HCT116 (cell line): ENCODE results near the gene STK32B. TPM values are rescaled to one million over a fixed set of nuclear protein-coding genes. Genes with fewer than 3 reads are reported as not detected.

Source experiments
- ATAC-seq: fragments of 200-7000 bp; cut with Tn5 transposase; 2 replicates; pipeline ENCODE4 v1.9.1; 2020; ENCODE audit warnings: mild to moderate bottlenecking, moderate library complexity
- BruUV-seq: library from RNA; stranded (reverse); fragments of 400-500 nt; replicated peaks from 2 replicates; lab custom pipeline; 2021; lab: Mats Ljungman, UMichigan
- CTCF ChIA-PET: fragments of 300-600 bp; sonication (Branson Sonifier 250); formaldehyde crosslinking; loops from one replicate; lab custom pipeline; 2021; ENCODE audit warnings: antibody characterized with exemption; lab: Charles Lee
- POLR2A ChIA-PET: fragments of 300-600, 350-600 bp; sonication (Branson Sonifier 250); formaldehyde crosslinking; loops from one replicate; lab custom pipeline; 2021; ENCODE audit warnings: antibody characterized with exemption; lab: Charles Lee
- RAD21 ChIA-PET, 2 experiments: fragments of 300-600 bp; sonication (Branson Sonifier 250); formaldehyde crosslinking; loops; one replicate each; lab custom pipeline; 2023; ENCODE audit warnings: low total read pairs in 2 of 2; ENCODE audit not compliant: uncharacterized antibody in 2 of 2, unreplicated experiment in 2 of 2, low non-redundant PET in 1 of 2; lab: Charles Lee
- DNase-seq: peaks from one replicate; pipeline ENCODE4 v3.0.0-alpha.2; 2010; ENCODE audit warnings: low read depth, low spot score
- H2AFZ ChIP-seq: fragments of 200-600 bp; shearing (Covaris generic), sonication (generic); 2 replicates; pipeline ENCODE4 v1.6.1; 2017; ENCODE audit warnings: low read depth, mixed run types, mixed read lengths, antibody characterized with exemption, low read length; ENCODE audit not compliant: poor library complexity, severe bottlenecking
- H3K27ac ChIP-seq: 2 replicates; pipeline ENCODE4 v1.5.1; 2012; ENCODE audit warnings: low read depth, low read length
- H3K27me3 ChIP-seq: fragments of 200-600 bp; sonication (generic); 2 replicates; pipeline ENCODE4 v1.6.1; 2016; ENCODE audit warnings: mixed run types, low read length, mixed read lengths; ENCODE audit not compliant: insufficient read depth
- H3K36me3 ChIP-seq, 2 experiments: fragments of 200-500 bp in 1 of 2; fragments of 200-600 bp in 1 of 2; sonication (Bioruptor generic) in 1 of 2; sonication (generic) in 1 of 2; 2 replicates each; pipeline versions ENCODE4 v1.5.1 to v1.6.1; 2014 to 2016; ENCODE audit warnings: low read length in 2 of 2, inconsistent platforms in 1 of 2, mixed read lengths in 1 of 2, mixed run types in 1 of 2; ENCODE audit not compliant: insufficient read depth in 2 of 2, control insufficient read depth in 1 of 2
- H3K4me1 ChIP-seq, 2 experiments: fragments of 200-600 bp in 1 of 2; sonication (generic) in 1 of 2; 2 replicates each; pipeline versions ENCODE4 v1.5.1 to v1.6.1; 2012 to 2017; ENCODE audit warnings: low read length in 2 of 2, inconsistent platforms in 1 of 2, mild to moderate bottlenecking in 1 of 2, mixed read lengths in 1 of 2, mixed run types in 1 of 2, moderate library complexity in 1 of 2; ENCODE audit not compliant: insufficient read depth in 2 of 2, control insufficient read depth in 1 of 2
- H3K4me2 ChIP-seq: fragments of 200-600 bp; sonication (generic); 2 replicates; pipeline ENCODE4 v1.6.1; 2017; ENCODE audit warnings: mixed run types, low read length, mixed read lengths
- H3K4me3 ChIP-seq, 2 experiments: fragments of 200-600 bp in 1 of 2; sonication (generic) in 1 of 2; replicated peaks in 1 of 2; 2 replicates each; pipeline ENCODE4 v1.5.1; 2011 to 2016; ENCODE audit warnings: low read length in 2 of 2, control low read depth in 1 of 2, low read depth in 1 of 2, mild to moderate bottlenecking in 1 of 2, mixed read lengths in 1 of 2, mixed run types in 1 of 2
- H3K79me2 ChIP-seq: fragments of 200-600 bp; sonication (generic); 2 replicates; pipeline ENCODE4 v1.6.1; 2017; ENCODE audit warnings: mild to moderate bottlenecking, mixed run types, low read length, moderate library complexity, mixed read lengths; ENCODE audit not compliant: insufficient read depth
- H3K9ac ChIP-seq: fragments of 200-600 bp; sonication (generic); 2 replicates; pipeline ENCODE4 v1.6.1; 2016; ENCODE audit warnings: low read length, mixed read lengths
- H3K9me2 ChIP-seq: fragments of 200-600 bp; sonication (generic), shearing (Covaris generic); 2 replicates; pipeline ENCODE4 v1.6.1; 2017; ENCODE audit warnings: mixed run types, mild to moderate bottlenecking, moderate library complexity; ENCODE audit not compliant: insufficient read depth
- H3K9me3 ChIP-seq, 2 experiments: fragments of 200-500 bp in 1 of 2; fragments of 200-600 bp in 1 of 2; sonication (Bioruptor generic) in 1 of 2; sonication (generic) in 1 of 2; 2 replicates each; pipeline ENCODE4 v1.6.1; 2014 to 2017; ENCODE audit warnings: low read length in 2 of 2, mixed read lengths in 2 of 2, inconsistent platforms in 1 of 2, low read depth in 1 of 2, mild to moderate bottlenecking in 1 of 2, mixed run types in 1 of 2, moderate library complexity in 1 of 2; ENCODE audit not compliant: control insufficient read depth in 1 of 2, insufficient read depth in 1 of 2
- H4K20me1 ChIP-seq: fragments of 200-600 bp; sonication (generic), shearing (Covaris generic); 2 replicates; pipeline ENCODE4 v1.6.1; 2017; ENCODE audit warnings: mixed run types, mild to moderate bottlenecking, moderate library complexity; ENCODE audit not compliant: insufficient read depth
- CBX3 ChIP-seq: IDR thresholded peaks from 2 replicates; pipeline ENCODE4 v1.6.1; 2012; ENCODE audit warnings: low read depth
- CEBPB ChIP-seq: IDR thresholded peaks from 2 replicates; pipeline ENCODE4 v1.6.1; 2012; ENCODE audit warnings: low read depth
- CTCF ChIP-seq, 3 experiments: fragments of 200-600 bp in 1 of 3; sonication (generic) in 1 of 3; IDR thresholded peaks in 2 of 3; conservative IDR thresholded peaks in 1 of 3; 2 replicates each; pipeline ENCODE4 v1.5.1; 2012 to 2017; ENCODE audit warnings: low read depth in 2 of 3, low read length in 2 of 3, antibody characterized with exemption in 1 of 3, borderline replicate concordance in 1 of 3, control low read depth in 1 of 3, mild to moderate bottlenecking in 1 of 3, mixed read lengths in 1 of 3, mixed run types in 1 of 3, moderate library complexity in 1 of 3; ENCODE audit not compliant: insufficient read depth in 1 of 3
- EGR1 ChIP-seq: IDR thresholded peaks from 2 replicates; pipeline ENCODE4 v1.6.1; 2012; ENCODE audit warnings: low read depth
- ELF1 ChIP-seq: IDR thresholded peaks from 2 replicates; pipeline ENCODE4 v1.6.1; 2012; ENCODE audit warnings: low read depth, borderline replicate concordance
- EZH2 ChIP-seq: fragments of 200-600 bp; sonication (generic); IDR thresholded peaks from 2 replicates; pipeline ENCODE4 v1.6.1; 2017; ENCODE audit warnings: antibody characterized with exemption, mixed run types
- MAX ChIP-seq: IDR thresholded peaks from 2 replicates; pipeline ENCODE4 v1.6.1; 2012
- POLR2A ChIP-seq: IDR thresholded peaks from 2 replicates; pipeline ENCODE4 v1.7.0; 2011; ENCODE audit warnings: borderline replicate concordance; ENCODE audit not compliant: insufficient read depth, insufficient read length; ENCODE audit errors: extremely low read depth
- POLR2AphosphoS5 ChIP-seq: IDR thresholded peaks from 2 replicates; pipeline ENCODE4 v1.6.1; 2011; ENCODE audit warnings: mild to moderate bottlenecking, low read depth, low read length, moderate library complexity
- RAD21 ChIP-seq: IDR thresholded peaks from 2 replicates; pipeline ENCODE4 v1.6.1; 2012; ENCODE audit warnings: low read depth, mild to moderate bottlenecking
- REST ChIP-seq: IDR thresholded peaks from 2 replicates; pipeline ENCODE4 v1.6.1; 2012; ENCODE audit warnings: low read depth
- SIN3A ChIP-seq: IDR thresholded peaks from 2 replicates; pipeline ENCODE4 v1.6.1; 2012; ENCODE audit warnings: low read depth
- SRF ChIP-seq: IDR thresholded peaks from 2 replicates; pipeline ENCODE4 v1.6.1; 2012; ENCODE audit warnings: low read depth
- TCF7L2 ChIP-seq: IDR thresholded peaks from 2 replicates; pipeline ENCODE4 v1.7.0; 2011; ENCODE audit warnings: borderline replicate concordance, inconsistent platforms; ENCODE audit not compliant: insufficient read depth, insufficient read length; ENCODE audit errors: extremely low read depth
- YY1 ChIP-seq: IDR thresholded peaks from 2 replicates; pipeline ENCODE4 v1.6.1; 2011; ENCODE audit warnings: low read length, low read depth, moderate library complexity, mild to moderate bottlenecking; ENCODE audit not compliant: insufficient replicate concordance; ENCODE audit errors: extremely low read depth
- ZFX ChIP-seq: fragments of 450-650 bp; IDR thresholded peaks from 2 replicates; pipeline ENCODE4 v1.6.1; 2017
- ZNF274 ChIP-seq: fragments of 200-500 bp; sonication (Bioruptor generic); IDR thresholded peaks from 2 replicates; pipeline ENCODE4 v1.6.1; 2014; ENCODE audit warnings: mild to moderate bottlenecking, low read depth, low read length, inconsistent platforms
- intact Hi-C: fragments of 100-400 bp; cut with micrococcal nuclease; formaldehyde crosslinking; loops from 2 replicates; pipeline ENCODE4 v1.10.0; 2022
- total RNA-seq: library from RNA; stranded (reverse); gene quantifications from one replicate; pipeline ENCODE4 v1.2.1, GENCODE V29; 2021; ENCODE audit not compliant: unreplicated experiment
- TF ChIP-seq, protein P1 (sequence below): IDR thresholded peaks from 2 replicates; pipeline ENCODE4 v1.6.1; 2012
- TF ChIP-seq, protein P2 (sequence below): IDR thresholded peaks from 2 replicates; pipeline ENCODE4 v1.6.1; 2011; ENCODE audit warnings: mild to moderate bottlenecking, low read length, moderate library complexity; ENCODE audit not compliant: insufficient replicate concordance; ENCODE audit errors: extremely low read depth

The STK32B gene
- total RNA-seq, 1 experiment from 2014 or later: not detected

DNA sequence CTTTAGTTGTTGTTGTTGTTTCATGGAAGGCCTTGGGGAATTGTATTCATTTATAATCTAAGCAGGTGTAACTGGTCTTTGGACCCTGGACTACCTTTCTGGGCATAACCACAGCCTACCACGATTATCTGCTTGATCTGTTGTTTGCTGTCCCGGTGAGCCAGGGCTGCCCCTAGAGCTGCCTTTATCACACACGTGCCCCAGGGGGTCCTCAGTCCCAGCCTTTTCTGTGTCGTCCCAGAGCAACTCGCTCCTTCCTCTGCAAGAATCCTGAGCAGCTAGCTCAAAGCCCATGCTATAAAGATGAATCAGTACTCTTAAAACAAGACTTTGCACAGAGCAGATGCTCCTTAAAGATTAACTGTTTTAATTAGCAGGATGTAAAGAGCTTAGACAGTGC lies 383.9 kb downstream of the STK32B start:
- intact Hi-C loops: no loop called here
- TF ChIP-seq POLR2AphosphoS5 (no peak), POLR2A (no peak), SIN3A (no peak), MAX (no peak), SRF (no peak), EZH2 (no peak), EGR1 (no peak), ELF1 (no peak), RAD21 (no peak), CTCF (IDR thresholded peaks at IDR 0.05 in 2 of 3, conservative IDR thresholded peaks at IDR 0.05 in 1 of 3; ENCODE audit: borderline replicate concordance in 1 of 3, insufficient read depth in 1 of 3, low read depth in 2 of 3, low read length in 2 of 3) (no peak), REST (no peak), ZNF274 (no peak), ZFX (no peak), CEBPB (no peak), TCF7L2 (no peak), CBX3 (no peak), YY1 (no peak)
- TF ChIP-seq, protein P1, sequence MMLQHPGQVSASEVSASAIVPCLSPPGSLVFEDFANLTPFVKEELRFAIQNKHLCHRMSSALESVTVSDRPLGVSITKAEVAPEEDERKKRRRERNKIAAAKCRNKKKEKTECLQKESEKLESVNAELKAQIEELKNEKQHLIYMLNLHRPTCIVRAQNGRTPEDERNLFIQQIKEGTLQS: no peak
- TF ChIP-seq, protein P2, sequence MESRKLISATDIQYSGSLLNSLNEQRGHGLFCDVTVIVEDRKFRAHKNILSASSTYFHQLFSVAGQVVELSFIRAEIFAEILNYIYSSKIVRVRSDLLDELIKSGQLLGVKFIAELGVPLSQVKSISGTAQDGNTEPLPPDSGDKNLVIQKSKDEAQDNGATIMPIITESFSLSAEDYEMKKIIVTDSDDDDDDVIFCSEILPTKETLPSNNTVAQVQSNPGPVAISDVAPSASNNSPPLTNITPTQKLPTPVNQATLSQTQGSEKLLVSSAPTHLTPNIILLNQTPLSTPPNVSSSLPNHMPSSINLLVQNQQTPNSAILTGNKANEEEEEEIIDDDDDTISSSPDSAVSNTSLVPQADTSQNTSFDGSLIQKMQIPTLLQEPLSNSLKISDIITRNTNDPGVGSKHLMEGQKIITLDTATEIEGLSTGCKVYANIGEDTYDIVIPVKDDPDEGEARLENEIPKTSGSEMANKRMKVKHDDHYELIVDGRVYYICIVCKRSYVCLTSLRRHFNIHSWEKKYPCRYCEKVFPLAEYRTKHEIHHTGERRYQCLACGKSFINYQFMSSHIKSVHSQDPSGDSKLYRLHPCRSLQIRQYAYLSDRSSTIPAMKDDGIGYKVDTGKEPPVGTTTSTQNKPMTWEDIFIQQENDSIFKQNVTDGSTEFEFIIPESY: no peak
- Histone ChIP-seq H3K27ac (no peak overlapping the region), H2AFZ (no peak overlapping the region), H3K79me2 (no peaks in the 10 kb centered on the region), H3K4me3 (no peak overlapping the region), H3K36me3 (no peaks in the 10 kb centered on the region), H3K9ac (no peak overlapping the region), H3K4me1 (no peaks in the 10 kb centered on the region), H3K9me2 (no peaks in the 10 kb centered on the region), H3K4me2 (no peak overlapping the region), H4K20me1 (no peaks in the 10 kb centered on the region), H3K9me3 (no peaks in the 10 kb centered on the region), H3K27me3 (peaks cover 40% of the 10 kb centered on the region)
- ATAC-seq (no peak), DNase-seq (no peak)
- CTCF ChIA-PET: no interaction called here
- BruUV-seq: no TSS peak
- RAD21 ChIA-PET: no interaction called here
- POLR2A ChIA-PET: no interaction called here
